HG02938 (cell line): Measurements from ENCODE around the gene GPN2.
"Not testable (repeated sequence)": the region's sequence is repeated elsewhere in the genome, so short reads cannot be mapped to it uniquely, and the experiment has no call there.

Experiments
- ATAC-seq: cut with Tn5 transposase; IDR thresholded peaks from one replicate; pipeline ENCODE4 v1.9.1; 2021; ENCODE audit warnings: mild to moderate bottlenecking, moderate library complexity; ENCODE audit not compliant: unreplicated experiment

The GPN2 gene

DNA sequence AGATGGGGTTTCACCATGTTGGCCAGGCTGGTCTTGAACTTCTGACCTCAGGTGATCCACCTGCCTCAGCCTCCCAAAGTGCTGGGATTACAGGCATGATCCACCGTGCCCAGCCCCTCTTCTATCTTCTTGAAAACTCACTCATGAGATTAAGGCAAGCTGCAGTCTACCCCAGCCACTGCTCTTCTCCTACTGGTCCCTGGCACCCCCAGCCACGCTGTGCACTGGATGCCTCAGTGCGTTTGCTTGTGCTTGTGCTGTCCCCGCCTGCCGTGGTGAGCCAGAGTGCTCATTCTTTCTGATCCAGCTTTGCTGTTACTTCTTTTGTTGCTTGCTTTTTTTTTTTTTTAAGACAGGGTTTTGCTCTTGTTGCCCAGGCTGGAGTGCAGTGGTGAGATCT lies 52.4 kb downstream of the GPN2 start:
- ATAC-seq = not testable (repeated sequence)

DNA sequence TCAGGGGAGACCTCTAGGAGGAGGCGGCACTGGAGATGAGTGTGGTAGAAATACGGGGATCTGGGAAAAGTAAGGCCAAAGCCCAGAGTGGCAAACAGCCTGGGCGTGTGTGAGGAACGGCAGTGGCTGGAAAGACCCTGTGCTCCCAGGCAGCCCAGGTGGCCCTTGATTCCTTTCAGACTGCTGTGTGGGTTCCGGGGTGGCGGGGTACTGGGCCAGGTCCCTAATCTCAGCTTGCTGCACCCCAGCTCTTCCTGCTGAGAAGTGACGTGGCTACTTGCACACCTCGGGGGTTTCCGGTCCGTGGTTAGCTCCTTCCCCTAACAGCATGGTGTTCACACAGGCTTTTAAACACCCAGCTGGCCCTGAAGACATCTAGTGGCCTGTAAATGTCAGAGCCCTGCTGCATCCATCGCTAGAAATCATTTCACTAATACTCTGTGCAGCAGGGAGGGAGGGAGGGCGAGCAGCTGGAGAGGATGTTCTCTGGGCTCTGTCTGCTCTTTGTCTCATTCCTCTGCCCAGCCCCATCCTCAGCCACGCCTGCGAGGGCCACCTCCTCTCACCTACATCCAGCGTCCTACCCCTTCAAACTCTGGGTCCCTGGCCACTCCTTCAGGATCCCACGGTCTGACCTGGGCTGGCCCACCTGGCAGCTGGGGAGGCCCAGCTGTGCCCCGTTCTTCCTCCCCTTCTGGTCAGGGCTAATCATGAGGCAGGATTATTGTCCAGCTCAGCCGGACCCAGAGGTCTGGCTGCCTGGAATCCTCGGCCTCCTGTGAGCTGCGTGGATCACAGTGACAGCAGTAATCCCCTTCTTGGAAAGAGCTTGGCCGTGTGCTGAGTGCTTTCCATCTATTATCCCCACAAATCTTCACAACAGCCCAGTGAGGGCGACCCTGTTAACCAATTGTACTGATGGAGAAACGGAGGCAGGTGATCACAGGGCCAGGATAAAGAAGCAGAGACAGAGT lies 56.4 kb downstream of the GPN2 start:
- ATAC-seq = peak; percentile 86

- no peak for ATAC-seq
Observed at GRCh38 chr1:26832249-26832960, 57.7 kb downstream of the GPN2 start.

GRCh38 chr1:26831546-26832248 lies 58.4 kb downstream of the GPN2 start:
- ATAC-seq = no peak

DNA sequence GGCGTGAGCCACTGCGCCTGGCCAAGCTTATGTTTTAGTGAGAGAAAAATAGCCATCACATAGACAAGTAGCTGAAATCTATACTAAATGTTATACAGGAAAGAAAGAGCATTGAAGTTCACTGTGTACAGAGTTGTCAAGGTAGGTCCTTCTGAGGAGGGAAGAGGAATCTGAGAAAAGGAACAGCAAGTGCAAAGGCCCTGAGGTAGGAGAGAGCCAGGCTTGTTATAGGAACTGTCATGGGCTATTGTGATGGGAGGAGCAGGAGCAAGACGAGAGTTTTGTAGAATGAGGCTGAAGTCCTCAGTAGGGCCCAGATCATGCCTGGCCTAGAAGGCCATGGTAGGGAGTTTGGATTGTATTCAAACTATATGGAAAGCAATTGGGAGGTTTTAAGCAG lies 59.0 kb downstream of the GPN2 start:
- no peak for ATAC-seq

GRCh38 chr1:26829184-26829911 lies 60.7 kb downstream of the GPN2 start:
- ATAC-seq = no peak

GRCh38 chr1:26828411-26828991 lies 61.6 kb downstream of the GPN2 start:
- ATAC-seq = no peak

DNA sequence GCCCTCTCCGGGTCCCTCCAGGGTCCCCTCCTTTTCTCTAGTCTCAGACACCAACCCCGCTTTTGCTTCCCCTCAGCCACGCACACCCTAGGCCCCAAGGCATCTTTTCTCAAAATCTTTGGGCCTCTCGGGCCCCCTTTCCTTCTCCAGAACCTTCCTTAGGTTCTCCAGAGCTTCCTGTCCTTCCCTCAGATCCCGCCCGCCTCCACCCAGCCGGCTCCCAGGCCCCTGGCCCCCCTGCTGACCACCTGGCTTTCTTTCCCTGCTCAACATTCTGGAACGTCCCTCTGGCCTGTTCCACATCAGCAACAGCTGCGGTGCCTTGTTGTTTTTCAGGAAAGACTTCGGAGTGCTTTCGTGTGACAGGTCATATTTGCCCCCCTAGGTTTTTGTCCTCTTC lies 62.4 kb downstream of the GPN2 start:
- no peak for ATAC-seq

GRCh38 chr1:26827106-26827604 lies 62.9 kb downstream of the GPN2 start:
- no peak for ATAC-seq

- peak; percentile 59 for ATAC-seq
Observed at GRCh38 chr1:26826261-26827105, 63.6 kb downstream of the GPN2 start, which contains the start of gene ZDHHC18. Gene ZDHHC18 (plus strand): TSS chr1:26826688. CDS start chr1:26826805, 117 bp downstream.
